GM10266 (cell line): Measurements from ENCODE around the gene C20orf141.

Experiments
- DNase-seq: peaks from one replicate; pipeline ENCODE4 v3.0.0; 2012; ENCODE audit errors: extremely low spot score
- TF ChIP-seq, protein P1 (sequence below): IDR thresholded peaks from 2 replicates; pipeline ENCODE4 v1.5.1; 2012; ENCODE audit warnings: mild to moderate bottlenecking, low read depth; ENCODE audit not compliant: control insufficient read depth, insufficient read depth; ENCODE audit errors: missing control alignments

The C20orf141 gene

DNA sequence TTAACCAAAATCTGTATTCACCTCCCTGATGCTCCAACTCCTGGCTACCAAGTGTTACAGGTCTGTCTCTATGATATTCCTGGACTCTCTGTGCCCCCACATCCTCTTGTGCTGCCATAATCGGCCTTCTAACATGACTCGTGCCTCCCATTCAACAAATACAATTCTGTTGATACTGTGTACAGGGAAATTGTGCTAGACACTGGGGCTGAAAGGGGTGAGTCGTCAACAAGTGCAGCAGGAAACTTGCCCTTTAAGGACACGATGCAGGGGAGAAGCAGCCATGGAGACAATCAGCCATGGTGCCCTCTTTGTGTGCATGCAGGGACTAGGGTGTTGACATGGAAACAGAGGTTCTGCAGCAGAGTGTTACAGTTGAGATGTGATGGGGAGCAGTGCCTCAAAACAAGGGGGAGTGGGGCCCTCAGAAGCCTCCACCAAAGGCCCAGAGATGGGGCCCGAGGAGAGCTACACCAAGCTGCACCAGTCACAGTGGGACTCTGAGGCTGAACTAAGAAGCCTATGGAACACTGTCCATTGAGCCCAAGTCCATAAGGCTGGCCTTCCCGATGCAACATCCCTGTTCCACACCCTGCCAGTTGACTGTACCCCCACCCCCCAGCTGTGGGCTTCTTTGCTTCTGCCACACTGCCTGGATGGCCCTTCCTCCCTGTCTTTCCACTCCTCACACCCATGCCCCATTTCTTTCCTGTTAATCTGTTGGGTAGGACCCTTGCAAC is 22.6 kb downstream of the C20orf141 start:
- TF ChIP-seq, protein P1, sequence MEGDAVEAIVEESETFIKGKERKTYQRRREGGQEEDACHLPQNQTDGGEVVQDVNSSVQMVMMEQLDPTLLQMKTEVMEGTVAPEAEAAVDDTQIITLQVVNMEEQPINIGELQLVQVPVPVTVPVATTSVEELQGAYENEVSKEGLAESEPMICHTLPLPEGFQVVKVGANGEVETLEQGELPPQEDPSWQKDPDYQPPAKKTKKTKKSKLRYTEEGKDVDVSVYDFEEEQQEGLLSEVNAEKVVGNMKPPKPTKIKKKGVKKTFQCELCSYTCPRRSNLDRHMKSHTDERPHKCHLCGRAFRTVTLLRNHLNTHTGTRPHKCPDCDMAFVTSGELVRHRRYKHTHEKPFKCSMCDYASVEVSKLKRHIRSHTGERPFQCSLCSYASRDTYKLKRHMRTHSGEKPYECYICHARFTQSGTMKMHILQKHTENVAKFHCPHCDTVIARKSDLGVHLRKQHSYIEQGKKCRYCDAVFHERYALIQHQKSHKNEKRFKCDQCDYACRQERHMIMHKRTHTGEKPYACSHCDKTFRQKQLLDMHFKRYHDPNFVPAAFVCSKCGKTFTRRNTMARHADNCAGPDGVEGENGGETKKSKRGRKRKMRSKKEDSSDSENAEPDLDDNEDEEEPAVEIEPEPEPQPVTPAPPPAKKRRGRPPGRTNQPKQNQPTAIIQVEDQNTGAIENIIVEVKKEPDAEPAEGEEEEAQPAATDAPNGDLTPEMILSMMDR: no peak
- no peak for DNase-seq

DNA sequence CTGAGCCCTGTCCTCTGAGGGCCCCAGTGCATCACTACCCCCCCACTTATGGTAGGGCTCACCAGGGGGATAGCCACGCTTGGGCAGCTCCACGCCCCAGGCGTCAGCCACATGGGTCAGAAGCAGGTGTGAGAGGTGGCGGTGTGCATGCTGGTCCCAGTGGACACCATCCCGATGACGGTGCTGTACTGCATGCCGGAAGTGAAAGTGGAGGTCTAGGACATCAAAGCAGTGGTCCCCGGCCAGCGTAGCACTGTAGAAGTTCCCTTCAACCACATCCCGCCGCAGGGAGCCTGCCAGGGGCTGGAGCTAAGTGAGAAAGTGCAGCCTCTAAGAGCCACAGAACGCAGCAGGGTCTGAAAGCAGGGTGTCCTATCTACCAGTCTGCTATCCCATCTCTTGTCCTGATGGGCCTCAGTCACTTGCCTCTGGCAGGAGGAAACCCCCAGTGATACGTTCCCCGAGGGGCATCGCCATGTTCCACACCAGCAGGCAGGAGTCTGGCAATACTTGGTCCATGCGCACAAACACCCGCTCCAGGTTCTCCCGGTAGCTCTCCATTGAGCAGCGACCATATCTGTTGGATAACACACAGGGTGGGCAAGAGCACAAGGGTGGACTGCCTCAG is 23.5 kb downstream of the C20orf141 start:
- DNase-seq: peak; percentile 20
- TF ChIP-seq, protein P1: no peak

DNA sequence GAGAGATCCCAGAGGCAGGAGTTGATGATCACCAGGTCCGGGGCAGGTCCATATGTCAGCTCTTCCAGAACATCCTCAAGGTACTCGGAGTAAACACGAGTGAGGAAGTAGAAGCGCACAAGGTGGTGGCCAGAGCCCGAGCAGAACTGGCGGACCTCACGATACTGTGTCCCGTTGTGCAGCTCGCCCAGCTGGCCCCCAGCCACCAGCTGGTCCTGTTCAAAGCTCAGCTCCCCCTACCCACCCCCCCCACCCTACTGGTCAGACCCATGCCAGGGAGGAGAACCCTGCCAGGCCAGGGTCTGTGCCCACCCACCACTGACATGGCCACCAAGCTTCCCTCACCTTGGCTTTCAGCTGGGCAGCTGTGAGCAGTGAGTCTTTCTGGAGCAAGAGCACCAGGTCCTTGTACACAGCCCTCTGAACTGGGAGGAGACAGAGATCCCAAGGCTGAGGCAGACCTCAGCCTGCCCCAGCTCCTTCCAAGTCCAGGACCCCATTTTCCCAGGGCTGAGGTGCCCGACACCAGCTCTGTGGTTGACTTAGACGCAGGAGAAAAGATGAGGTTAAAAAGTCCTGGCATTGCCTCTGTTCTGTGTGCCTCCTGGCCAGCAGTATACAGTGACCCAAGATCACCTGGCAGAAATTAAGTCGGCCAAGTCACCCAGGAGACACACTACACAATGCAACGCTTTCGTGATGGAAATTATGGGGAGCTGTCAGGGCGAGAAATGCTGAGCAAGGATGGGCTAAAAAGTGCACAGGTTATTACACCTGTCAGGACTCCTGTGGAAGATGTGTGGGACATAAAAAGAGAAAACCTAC is 24.3 kb downstream of the C20orf141 start:
- no peak for DNase-seq
- TF ChIP-seq, protein P1: no peak

DNA sequence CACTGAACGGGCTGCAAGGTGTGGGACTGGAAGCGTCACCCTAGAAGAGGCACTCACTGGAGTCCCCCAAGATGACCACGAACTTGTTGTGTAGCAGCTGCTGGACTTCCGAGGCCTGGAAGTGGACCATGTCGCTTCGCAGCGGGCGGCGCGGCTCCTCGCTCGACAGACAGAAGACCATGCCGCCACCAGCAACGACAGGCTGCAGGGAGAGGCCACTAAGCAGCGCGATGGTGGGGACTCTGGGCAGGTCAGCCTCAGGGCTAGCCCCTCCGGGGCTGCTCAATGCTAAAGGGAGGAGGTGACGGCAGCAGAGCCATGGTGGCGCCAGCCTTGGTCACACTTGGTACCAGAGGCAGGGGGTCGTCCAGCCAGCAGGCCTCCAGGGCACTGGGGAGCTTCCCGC is 24.9 kb downstream of the C20orf141 start:
- TF ChIP-seq, protein P1: no peak

DNA sequence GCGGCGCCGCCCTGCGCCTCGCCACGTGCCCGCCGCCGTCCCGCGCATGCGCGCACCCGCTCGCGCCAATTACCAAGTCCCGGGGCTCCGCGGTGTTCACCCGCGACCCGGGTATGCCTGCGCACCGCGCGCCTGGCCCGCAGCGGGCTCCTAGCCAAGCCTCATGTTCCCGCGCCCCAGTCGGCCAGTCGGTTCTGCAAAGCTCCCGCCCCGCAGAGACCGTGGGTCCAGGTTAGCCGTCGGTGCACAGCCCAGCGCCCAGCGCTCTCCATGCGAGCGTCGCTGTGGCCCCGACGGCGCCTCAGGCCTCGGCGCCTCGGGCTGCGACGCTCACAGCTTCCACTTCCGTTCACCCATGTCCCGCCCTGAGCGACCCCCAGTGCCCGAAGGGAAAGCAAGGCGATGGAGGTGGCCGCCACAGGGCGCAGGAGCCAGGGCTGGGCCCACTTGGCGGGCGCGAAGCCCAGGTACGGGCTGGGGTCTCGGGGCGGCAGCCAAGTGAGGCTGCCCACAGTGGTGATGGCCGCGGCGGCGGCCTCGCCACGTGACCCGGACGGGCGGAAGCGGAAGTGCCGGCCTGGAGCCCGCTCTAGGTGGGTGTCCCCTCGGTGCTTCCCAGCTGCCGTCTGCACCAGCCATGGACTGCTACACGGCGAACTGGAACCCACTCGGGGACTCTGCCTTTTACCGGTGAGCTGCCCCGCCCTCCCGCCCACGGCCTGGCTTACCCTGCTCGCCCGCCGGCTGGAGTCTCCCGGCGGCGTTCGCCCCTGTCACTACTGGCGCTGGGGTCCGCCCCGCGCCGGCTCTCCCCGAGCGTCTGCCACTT is 25.6 kb downstream of the C20orf141 start, which contains the start of the genes PCED1A and VPS16:
PCED1A (minus strand) TSS at position 518 of the 829 bp plus-strand sequence. CDS start 743 bp downstream, outside the sequence.
VPS16 (plus strand) TSS at position 608 of the 829 bp plus-strand sequence; CDS start at position 638, 30 bp downstream.
- TF ChIP-seq, protein P1: no peak
- DNase-seq: peak; percentile 98

More for the DNA sequence above, 24.9 kb downstream of the C20orf141 start:
- peak; percentile 21 for DNase-seq

DNA sequence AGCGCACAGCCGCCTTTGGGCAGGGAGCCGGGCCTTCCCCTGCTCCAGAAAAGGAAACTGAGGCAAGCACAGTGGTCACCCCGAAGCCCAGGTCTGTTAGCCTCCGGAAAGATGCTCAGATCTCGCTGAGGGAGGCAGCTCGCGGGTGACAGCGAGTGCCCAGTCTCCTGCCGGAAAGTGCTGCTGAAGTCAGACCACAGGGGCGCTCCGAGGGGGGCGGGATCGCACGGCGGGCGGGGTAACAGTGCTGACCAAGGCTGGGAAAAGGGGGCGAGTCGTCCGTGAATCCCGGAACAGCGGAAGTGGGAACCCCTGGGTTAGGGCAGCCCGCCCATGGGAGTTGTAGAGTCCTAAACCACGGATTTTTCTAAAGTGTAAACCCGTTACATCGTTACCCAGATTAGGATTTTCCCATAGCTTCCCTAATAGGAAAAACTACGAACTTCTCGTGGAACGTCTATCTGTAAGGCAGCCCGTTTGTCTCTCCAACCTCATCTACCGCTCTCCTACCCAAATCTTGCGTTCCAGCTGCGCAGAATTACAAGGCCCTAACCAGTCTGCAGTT is 26.3 kb downstream of the C20orf141 start:
- peak; percentile 70 for DNase-seq
- TF ChIP-seq, protein P1: no peak
